ENCODE data around the gene PDCD1. TPM values are rescaled to one million over a fixed set of nuclear protein-coding genes. Genes with fewer than 3 reads are reported as not detected.

PDCD1 gene
- total RNA-seq, 1 donor from 2014 or later, result not detected

DNA sequence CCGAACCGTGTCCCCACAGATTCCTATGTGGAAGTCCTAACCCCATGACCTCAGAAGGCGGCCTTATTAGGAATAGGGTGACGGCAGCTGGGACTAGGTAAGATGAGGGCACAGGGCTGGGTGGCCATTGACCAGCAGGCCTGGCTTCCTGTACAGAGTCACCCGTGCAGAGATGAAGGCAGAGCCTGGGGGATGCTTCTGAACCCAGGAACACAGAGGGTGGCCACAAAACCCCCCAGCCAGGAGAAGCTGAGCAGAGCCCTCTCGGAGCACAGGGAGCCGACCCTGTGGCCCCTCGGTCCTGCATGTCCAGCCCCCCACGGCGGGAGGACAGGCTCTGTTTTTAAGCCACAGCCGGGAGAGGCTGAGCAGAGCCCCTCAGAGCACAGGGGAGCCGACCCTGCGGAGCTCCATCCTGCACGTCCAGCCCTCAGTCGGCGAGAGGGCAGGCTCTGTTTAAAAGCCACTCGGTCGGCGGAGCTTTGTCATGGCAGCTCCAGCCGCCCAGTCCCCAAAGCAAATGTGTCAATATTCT, 2.7 kb downstream of the PDCD1 start:
- TF ChIP-seq, protein P1, sequence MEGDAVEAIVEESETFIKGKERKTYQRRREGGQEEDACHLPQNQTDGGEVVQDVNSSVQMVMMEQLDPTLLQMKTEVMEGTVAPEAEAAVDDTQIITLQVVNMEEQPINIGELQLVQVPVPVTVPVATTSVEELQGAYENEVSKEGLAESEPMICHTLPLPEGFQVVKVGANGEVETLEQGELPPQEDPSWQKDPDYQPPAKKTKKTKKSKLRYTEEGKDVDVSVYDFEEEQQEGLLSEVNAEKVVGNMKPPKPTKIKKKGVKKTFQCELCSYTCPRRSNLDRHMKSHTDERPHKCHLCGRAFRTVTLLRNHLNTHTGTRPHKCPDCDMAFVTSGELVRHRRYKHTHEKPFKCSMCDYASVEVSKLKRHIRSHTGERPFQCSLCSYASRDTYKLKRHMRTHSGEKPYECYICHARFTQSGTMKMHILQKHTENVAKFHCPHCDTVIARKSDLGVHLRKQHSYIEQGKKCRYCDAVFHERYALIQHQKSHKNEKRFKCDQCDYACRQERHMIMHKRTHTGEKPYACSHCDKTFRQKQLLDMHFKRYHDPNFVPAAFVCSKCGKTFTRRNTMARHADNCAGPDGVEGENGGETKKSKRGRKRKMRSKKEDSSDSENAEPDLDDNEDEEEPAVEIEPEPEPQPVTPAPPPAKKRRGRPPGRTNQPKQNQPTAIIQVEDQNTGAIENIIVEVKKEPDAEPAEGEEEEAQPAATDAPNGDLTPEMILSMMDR (IDR thresholded peaks at IDR 0.05), result no peak
- Mint-ChIP-seq H3K27ac (ENCODE audit: unreplicated experiment) (no peak overlapping the region), H3K27me3 (ENCODE audit: low read depth) (no peaks in the 10 kb centered on the region), H3K4me3 (ENCODE audit: unreplicated experiment) (no peak overlapping the region), H3K4me1 (ENCODE audit: low read depth) (peaks cover 18% of the 10 kb centered on the region), H3K9me3 (ENCODE audit: low read depth) (no peaks in the 10 kb centered on the region), H3K36me3 (ENCODE audit: low read depth) (no peaks in the 10 kb centered on the region)
- DNase-seq (ENCODE audit: low spot score), result no peak

GRCh38 chr2:241855245-241855887, 3.3 kb downstream of the PDCD1 start:
- Mint-ChIP-seq H3K4me3 (ENCODE audit: unreplicated experiment) (no peak overlapping the region), H3K9me3 (ENCODE audit: low read depth) (no peaks in the 10 kb centered on the region), H3K27me3 (ENCODE audit: low read depth) (no peaks in the 10 kb centered on the region), H3K4me1 (ENCODE audit: low read depth) (peaks cover 18% of the 10 kb centered on the region), H3K36me3 (ENCODE audit: low read depth) (no peaks in the 10 kb centered on the region), H3K27ac (ENCODE audit: unreplicated experiment) (no peak overlapping the region)
- no peak for DNase-seq (ENCODE audit: low spot score)
- TF ChIP-seq, protein P1 (IDR thresholded peaks at IDR 0.05), result no peak

GRCh38 chr2:241854342-241855244, 4.1 kb downstream of the PDCD1 start:
- Mint-ChIP-seq H3K27me3 (ENCODE audit: low read depth) (no peaks in the 10 kb centered on the region), H3K36me3 (ENCODE audit: low read depth) (no peaks in the 10 kb centered on the region), H3K4me1 (ENCODE audit: low read depth) (peaks cover 18% of the 10 kb centered on the region), H3K27ac (ENCODE audit: unreplicated experiment) (no peak overlapping the region), H3K9me3 (ENCODE audit: low read depth) (no peaks in the 10 kb centered on the region), H3K4me3 (ENCODE audit: unreplicated experiment) (no peak overlapping the region)
- no peak for DNase-seq (ENCODE audit: low spot score)
- TF ChIP-seq, protein P1 (IDR thresholded peaks at IDR 0.05), result no peak

- Mint-ChIP-seq H3K9me3 (ENCODE audit: low read depth) (no peaks in the 10 kb centered on the region), H3K27me3 (ENCODE audit: low read depth) (peaks cover 2% of the 10 kb centered on the region), H3K27ac (ENCODE audit: unreplicated experiment) (no peak overlapping the region), H3K4me1 (ENCODE audit: low read depth) (peaks cover 18% of the 10 kb centered on the region), H3K4me3 (ENCODE audit: unreplicated experiment) (no peak overlapping the region), H3K36me3 (ENCODE audit: low read depth) (no peaks in the 10 kb centered on the region)
- TF ChIP-seq, protein P1 (IDR thresholded peaks at IDR 0.05), result no peak
- DNase-seq (ENCODE audit: low spot score), result peak; percentile 90
Measured at GRCh38 chr2:241853651-241854341, 4.9 kb downstream of the PDCD1 start.

Measured in chondrocyte (in vitro differentiated cells).